Measurements from ENCODE around the gene RAP1GDS1.

Gene RAP1GDS1

DNA sequence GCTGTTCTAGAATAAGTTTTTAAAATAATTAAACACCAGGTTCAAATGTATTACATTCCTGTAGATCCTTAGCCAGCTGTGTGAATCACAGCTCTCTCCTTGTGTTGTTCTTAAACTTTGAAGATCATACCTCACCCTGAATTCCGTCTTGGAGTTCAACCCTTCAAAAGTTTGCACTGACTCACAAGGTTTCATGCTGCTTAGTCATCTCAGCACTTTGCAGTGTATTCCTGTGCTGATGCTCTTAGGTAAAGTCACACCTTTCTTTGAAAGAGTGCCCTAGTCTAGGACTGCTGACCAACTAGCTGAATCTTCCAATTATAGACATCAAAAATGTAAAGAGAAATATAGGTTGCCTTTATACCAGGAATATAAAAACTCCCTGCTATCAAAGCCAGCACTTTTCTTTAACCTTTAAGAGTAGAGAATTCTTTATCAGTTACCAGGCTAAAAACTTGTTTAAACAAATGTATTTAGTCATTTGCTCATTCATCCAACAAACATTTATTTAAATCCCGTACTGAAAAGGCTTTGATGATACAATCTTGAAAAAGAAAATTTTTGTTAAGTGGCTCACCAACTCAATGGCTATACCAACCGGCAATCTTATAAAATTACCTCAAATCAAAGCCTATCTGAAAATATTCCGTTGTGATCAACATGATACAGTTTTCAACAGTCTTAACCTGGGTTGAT lies 169.7 kb downstream of the RAP1GDS1 start:
- peak; percentile 74 for ATAC-seq
- no peak for TF ChIP-seq PATZ1 (CRISPR knock-in tag; IDR thresholded peaks at IDR 0.05; ENCODE audit: borderline replicate concordance)
- TF ChIP-seq TOX (CRISPR knock-in tag; IDR thresholded peaks at IDR 0.05; ENCODE audit: borderline replicate concordance) = no peak
- no peak for TF ChIP-seq SNAI2 (CRISPR knock-in tag; IDR thresholded peaks at IDR 0.05)

- TF ChIP-seq ISL1 (CRISPR knock-in tag; IDR thresholded peaks at IDR 0.05) (peak; percentile 95), RARB (CRISPR knock-in tag; IDR thresholded peaks at IDR 0.05) (no peak), CREB5 (CRISPR knock-in tag; IDR thresholded peaks at IDR 0.05; ENCODE audit: low read depth) (no peak), TOX (CRISPR knock-in tag; IDR thresholded peaks at IDR 0.05; ENCODE audit: borderline replicate concordance) (peak; percentile 83; the same call in 1 of the 2 replicates), ZC3H10 (CRISPR knock-in tag; IDR thresholded peaks at IDR 0.05) (peak; percentile 95)
Observed at GRCh38 chr4:98433691-98434090, 172.5 kb downstream of the RAP1GDS1 start.

DNA sequence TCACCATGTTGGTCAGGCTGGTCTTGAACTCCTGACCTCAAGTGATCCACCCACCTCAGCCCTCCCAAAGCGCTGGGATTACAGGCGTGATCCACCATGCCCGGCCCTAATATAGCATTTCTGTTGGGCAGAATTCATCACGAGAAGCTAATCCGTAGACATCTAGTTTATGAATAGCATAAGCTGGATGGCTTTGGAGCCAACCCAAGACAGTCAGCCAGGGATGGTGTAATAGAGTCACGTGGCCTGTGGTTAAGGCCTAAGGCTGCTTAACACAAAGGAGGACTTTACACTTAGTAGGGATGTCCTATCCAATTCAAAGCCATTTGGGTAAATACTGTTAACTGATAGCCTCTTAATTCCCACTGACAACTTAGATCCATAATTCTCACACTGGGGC lies 173.6 kb downstream of the RAP1GDS1 start:
- TF ChIP-seq BACH2 (CRISPR knock-in tag; IDR thresholded peaks at IDR 0.05; ENCODE audit: borderline replicate concordance) (no peak), ZNF8 (CRISPR knock-in tag; IDR thresholded peaks at IDR 0.05) (no peak), ZNF565 (CRISPR knock-in tag; conservative IDR thresholded peaks at IDR 0.05; ENCODE audit: low read depth) (no peak), POU6F1 (CRISPR knock-in tag; IDR thresholded peaks at IDR 0.05; ENCODE audit: borderline replicate concordance, low read depth) (no peak), CSDC2 (CRISPR knock-in tag; IDR thresholded peaks at IDR 0.05) (no peak), TSHZ2 (CRISPR knock-in tag; IDR thresholded peaks at IDR 0.05) (no peak), ZFP3 (CRISPR knock-in tag; IDR thresholded peaks at IDR 0.05) (no peak), TCF4 (CRISPR knock-in tag; IDR thresholded peaks at IDR 0.05; ENCODE audit: borderline replicate concordance) (no peak), TOX (CRISPR knock-in tag; IDR thresholded peaks at IDR 0.05; ENCODE audit: borderline replicate concordance) (no peak), ISL1 (CRISPR knock-in tag; IDR thresholded peaks at IDR 0.05) (no peak), PATZ1 (CRISPR knock-in tag; IDR thresholded peaks at IDR 0.05; ENCODE audit: borderline replicate concordance) (no peak), RARB (CRISPR knock-in tag; IDR thresholded peaks at IDR 0.05) (no peak), ZC3H10 (CRISPR knock-in tag; IDR thresholded peaks at IDR 0.05) (no peak), PPARA (CRISPR knock-in tag; IDR thresholded peaks at IDR 0.05; ENCODE audit: borderline replicate concordance) (no peak), ZNF70 (CRISPR knock-in tag; IDR thresholded peaks at IDR 0.05) (no peak), ESRRG (CRISPR knock-in tag; IDR thresholded peaks at IDR 0.05) (no peak)
- TF ChIP-seq, protein P1, sequence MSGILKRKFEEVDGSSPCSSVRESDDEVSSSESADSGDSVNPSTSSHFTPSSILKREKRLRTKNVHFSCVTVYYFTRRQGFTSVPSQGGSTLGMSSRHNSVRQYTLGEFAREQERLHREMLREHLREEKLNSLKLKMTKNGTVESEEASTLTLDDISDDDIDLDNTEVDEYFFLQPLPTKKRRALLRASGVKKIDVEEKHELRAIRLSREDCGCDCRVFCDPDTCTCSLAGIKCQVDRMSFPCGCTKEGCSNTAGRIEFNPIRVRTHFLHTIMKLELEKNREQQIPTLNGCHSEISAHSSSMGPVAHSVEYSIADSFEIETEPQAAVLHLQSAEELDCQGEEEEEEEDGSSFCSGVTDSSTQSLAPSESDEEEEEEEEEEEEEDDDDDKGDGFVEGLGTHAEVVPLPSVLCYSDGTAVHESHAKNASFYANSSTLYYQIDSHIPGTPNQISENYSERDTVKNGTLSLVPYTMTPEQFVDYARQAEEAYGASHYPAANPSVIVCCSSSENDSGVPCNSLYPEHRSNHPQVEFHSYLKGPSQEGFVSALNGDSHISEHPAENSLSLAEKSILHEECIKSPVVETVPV (CRISPR knock-in tag; IDR thresholded peaks at IDR 0.05) = no peak

More at GRCh38 chr4:98433691-98434090, 172.5 kb downstream of the RAP1GDS1 start:
- peak; percentile 75 for ATAC-seq

More for the DNA sequence above, 173.6 kb downstream of the RAP1GDS1 start:
- no peak for ATAC-seq

Data from SK-N-SH treated with all-trans-retinoic acid at 6 μM for 48 hours (cell line).